ENCODE results near the gene C1orf87. TPM values are rescaled to one million over a fixed set of nuclear protein-coding genes. Genes with fewer than 3 reads are reported as not detected.

C1orf87 gene
- total RNA-seq, 4 donors from 2014 or later: not detected

DNA sequence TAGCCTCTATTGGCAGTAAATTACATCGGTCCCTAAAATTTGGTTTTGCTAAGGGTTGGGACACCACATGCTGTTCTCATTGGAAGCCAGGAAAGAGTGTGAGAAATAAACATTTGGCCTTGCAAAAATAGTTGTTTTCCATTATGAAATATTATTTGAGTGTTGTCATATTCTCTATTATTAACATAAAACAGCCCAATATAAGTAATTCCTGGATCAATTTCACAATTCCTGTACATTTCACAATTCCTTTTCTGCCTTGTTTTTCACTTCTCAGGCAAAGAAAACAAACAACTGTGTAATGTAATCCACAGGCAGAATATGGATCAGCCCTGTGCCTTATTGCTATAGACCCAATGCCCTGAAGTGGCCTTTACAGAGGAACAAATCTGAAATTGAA lies 40.5 kb downstream of the C1orf87 start:
- no peak for ATAC-seq (ENCODE audit: low FRiP score)
- no peak for DNase-seq (ENCODE audit: low spot score)
- TF ChIP-seq, protein P1, sequence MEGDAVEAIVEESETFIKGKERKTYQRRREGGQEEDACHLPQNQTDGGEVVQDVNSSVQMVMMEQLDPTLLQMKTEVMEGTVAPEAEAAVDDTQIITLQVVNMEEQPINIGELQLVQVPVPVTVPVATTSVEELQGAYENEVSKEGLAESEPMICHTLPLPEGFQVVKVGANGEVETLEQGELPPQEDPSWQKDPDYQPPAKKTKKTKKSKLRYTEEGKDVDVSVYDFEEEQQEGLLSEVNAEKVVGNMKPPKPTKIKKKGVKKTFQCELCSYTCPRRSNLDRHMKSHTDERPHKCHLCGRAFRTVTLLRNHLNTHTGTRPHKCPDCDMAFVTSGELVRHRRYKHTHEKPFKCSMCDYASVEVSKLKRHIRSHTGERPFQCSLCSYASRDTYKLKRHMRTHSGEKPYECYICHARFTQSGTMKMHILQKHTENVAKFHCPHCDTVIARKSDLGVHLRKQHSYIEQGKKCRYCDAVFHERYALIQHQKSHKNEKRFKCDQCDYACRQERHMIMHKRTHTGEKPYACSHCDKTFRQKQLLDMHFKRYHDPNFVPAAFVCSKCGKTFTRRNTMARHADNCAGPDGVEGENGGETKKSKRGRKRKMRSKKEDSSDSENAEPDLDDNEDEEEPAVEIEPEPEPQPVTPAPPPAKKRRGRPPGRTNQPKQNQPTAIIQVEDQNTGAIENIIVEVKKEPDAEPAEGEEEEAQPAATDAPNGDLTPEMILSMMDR (IDR thresholded peaks at IDR 0.05): no peak

DNA sequence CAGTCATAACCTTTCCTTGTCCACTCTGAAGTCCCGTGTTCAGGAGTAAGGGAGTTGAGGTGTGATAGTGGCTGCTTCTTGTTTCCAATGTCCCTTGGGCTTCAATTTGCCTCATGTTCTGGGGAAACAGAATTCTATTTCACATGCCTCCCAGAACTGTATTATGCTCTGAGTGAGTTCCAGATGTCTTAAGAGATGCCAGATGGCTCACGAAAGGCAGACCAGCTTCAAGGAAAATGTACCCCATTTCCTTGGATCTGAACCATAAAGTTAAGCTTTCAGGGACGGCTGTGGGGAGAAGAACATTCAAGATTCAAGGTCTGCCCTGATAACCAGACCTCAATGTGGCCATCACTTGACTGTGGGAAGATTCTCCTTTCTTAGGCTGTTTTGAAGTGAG lies 42.4 kb downstream of the C1orf87 start:
- DNase-seq (ENCODE audit: low spot score) (no peak), ATAC-seq (ENCODE audit: low FRiP score) (no peak)
- TF ChIP-seq, protein P1 (IDR thresholded peaks at IDR 0.05): no peak

DNA sequence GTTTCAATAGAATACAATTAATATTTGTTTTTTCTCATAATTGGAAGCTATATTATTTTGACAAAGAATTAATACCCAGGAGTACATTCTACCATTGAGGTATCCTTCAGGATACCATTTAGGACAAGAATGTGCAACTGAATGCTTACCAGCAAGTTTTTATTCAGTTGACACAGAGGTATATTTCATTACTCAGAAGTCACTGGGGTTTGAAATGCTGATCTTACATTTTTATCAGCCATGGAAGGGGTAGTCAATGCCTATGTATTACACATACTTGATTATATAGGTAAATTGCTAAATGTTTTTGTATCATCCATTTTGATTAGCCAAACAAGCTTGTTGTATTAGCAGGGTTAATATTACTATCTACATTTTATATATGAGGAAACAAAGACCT lies 48.0 kb downstream of the C1orf87 start:
- TF ChIP-seq, protein P1 (IDR thresholded peaks at IDR 0.05): no peak
- ATAC-seq (ENCODE audit: low FRiP score): no peak
- no peak for DNase-seq (ENCODE audit: low spot score)

DNA sequence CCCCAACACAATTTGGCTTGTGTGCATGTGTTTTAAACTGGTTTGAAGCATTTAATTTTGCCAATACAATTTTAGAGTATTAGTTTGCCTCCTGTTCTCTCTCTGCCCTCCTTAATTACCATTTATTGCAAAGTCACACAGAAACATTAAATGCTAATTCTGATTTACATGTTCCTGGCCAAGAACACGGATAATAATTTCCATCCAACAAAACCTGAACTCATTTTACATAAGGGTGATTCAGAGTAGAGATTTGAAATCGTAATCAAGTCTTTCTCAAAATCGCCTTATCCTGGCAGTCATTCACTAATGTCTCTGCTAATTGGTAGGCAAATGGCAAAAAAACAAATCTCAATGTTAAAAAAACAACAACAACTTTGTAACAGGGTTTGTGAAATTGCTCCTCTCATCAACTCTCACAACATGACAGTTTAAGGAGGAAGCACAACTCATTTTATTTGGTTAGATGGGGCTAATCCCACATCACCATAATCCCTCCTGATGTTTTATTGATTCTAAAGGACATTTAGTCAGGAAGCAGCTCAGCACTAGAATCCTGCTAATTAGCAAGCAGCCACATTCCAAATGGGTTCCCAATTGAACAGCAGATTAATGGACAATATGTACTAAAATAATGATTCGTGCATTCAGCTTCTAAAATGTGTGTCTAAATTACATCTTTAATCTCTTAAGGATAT lies 55.9 kb downstream of the C1orf87 start:
- no peak for DNase-seq (ENCODE audit: low spot score)
- no peak for ATAC-seq (ENCODE audit: low FRiP score)
- TF ChIP-seq, protein P1 (IDR thresholded peaks at IDR 0.05): no peak

DNA sequence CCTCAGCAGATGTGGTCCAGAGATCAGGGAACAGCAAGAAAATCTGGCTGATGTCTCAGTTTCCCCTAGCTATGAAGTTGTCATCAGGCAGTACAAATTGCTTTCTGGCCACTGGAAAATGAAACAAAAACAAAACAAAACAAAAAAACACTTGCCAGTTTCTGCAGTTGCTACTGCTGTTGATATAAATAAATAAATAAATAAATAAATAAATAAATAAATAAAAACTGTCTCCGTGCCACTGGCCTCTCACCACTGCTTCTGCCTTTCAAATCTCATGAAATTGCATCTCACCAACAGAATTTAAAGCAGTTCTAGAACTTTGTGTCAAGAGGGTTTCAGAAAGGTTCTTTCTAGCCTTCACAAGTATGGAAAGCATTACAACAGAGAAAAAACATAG lies 62.9 kb downstream of the C1orf87 start:
- TF ChIP-seq, protein P1 (IDR thresholded peaks at IDR 0.05): no peak
- ATAC-seq (ENCODE audit: low FRiP score): no peak

DNA sequence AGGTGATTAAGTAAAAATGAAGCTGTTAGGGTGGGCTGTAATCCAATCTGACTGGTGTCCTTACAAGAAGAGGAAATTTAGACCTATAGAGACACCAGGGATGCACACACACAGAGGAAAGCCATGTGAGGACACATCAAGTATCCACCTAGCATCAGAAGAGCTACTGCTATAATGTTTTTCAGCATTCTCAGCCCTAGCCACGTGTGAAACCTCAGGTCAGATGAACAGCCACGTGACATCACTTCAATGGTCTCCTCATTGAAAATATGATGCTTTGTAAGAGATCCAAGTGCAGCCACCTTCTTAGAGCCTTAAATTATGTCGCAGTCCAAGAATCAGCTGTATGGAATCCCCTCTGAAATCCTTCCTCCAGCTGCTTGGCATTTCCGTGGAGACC lies 65.1 kb downstream of the C1orf87 start:
- DNase-seq (ENCODE audit: low spot score) (no peak), ATAC-seq (ENCODE audit: low FRiP score) (no peak)
- TF ChIP-seq, protein P1 (IDR thresholded peaks at IDR 0.05): no peak

More for the DNA sequence above, 62.9 kb downstream of the C1orf87 start:
- DNase-seq (ENCODE audit: low spot score): no peak

DNA sequence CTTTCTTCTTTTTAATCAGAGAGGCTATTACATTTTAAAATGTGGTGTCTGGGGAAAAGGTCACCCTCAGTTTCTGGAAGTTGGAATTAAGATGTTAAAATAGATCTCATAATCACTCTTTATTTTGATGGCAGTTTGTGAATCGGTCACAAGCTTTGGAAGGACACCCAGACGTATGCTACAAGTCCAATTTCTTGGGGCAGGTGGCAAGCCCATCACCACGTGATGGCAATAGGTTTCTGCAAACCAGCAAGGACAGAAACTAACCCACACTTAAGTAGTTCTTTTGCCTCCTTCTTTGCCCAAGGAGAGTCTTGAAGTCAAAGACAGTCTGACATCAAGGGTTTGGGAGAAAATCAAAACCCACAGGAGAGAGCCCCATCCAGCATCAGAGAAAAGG lies 72.9 kb downstream of the C1orf87 start:
- ATAC-seq (ENCODE audit: low FRiP score) (no peak), DNase-seq (ENCODE audit: low spot score) (no peak)
- TF ChIP-seq, protein P1 (IDR thresholded peaks at IDR 0.05): no peak
